Measurements from ENCODE around the gene POPDC2.

The POPDC2 gene

DNA sequence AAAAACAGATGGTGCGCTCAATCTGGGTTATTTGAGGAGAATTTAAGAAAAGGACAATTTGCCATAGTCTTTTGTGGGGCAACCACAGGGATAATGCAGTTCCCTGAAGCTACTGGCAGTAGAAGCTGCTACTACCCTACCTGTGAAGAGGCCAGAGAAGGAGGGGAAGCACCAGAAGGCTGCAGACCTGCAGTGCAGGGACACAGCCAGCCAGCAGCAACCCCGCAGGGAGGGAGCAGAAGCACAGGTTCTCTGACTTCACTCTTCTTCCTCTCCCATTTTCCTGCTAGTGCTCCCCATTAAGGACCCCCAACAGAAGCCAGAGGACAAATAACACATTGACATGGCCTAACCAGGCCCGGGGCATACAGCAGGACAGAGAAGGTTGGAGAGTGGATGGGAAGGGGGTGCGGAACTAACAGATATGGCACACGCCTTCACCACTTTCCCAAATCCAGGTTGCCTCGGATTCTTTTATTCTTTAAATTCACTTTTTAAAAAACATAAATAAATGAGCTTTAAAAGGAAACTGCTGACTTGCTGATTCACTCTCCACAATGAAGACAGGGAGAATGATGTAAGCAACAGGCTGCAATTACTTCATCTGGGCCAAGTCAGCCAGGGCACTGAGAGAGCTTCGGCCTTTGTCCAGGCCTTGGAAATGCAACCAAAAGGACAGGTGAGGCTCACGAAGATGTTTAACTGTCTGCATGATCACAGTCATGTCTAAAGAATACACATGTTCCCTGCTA, 30.1 kb downstream of the POPDC2 start:
- Histone ChIP-seq H3K9me3 (ENCODE audit: low read length) (no peaks in the 10 kb centered on the region), H3K9ac (ENCODE audit: low read length) (no peak overlapping the region), H3K4me2 (ENCODE audit: low read length) (no peak overlapping the region), H3K79me2 (ENCODE audit: insufficient read depth, low read length) (no peaks in the 10 kb centered on the region), H3K4me1 (ENCODE audit: insufficient read depth, low read length, severe bottlenecking) (no peaks in the 10 kb centered on the region), H3K9me2 (ENCODE audit: low read depth, low read length) (no peaks in the 10 kb centered on the region), H4K20me1 (ENCODE audit: insufficient read depth, low read length) (no peaks in the 10 kb centered on the region), H2AFZ (ENCODE audit: low read length) (no peak overlapping the region), H3K4me3 (ENCODE audit: low read depth, low read length, poor library complexity, severe bottlenecking) (no peak overlapping the region), H3K27me3 (ENCODE audit: insufficient read depth, low read length) (0 out of 2 replicates have a peak, but pooled peaks cover 7% of the 10 kb centered on the region), H3K27ac (ENCODE audit: low read depth, low read length, poor library complexity, severe bottlenecking) (no peak overlapping the region), H3K36me3 (ENCODE audit: insufficient read depth, low read length) (no peaks in the 10 kb centered on the region), H3F3A (ENCODE audit: insufficient read depth, low read length) (no peaks in the 10 kb centered on the region)
- TF ChIP-seq, protein P1, sequence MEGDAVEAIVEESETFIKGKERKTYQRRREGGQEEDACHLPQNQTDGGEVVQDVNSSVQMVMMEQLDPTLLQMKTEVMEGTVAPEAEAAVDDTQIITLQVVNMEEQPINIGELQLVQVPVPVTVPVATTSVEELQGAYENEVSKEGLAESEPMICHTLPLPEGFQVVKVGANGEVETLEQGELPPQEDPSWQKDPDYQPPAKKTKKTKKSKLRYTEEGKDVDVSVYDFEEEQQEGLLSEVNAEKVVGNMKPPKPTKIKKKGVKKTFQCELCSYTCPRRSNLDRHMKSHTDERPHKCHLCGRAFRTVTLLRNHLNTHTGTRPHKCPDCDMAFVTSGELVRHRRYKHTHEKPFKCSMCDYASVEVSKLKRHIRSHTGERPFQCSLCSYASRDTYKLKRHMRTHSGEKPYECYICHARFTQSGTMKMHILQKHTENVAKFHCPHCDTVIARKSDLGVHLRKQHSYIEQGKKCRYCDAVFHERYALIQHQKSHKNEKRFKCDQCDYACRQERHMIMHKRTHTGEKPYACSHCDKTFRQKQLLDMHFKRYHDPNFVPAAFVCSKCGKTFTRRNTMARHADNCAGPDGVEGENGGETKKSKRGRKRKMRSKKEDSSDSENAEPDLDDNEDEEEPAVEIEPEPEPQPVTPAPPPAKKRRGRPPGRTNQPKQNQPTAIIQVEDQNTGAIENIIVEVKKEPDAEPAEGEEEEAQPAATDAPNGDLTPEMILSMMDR (IDR thresholded peaks at IDR 0.05; ENCODE audit: low read length): no peak
- TF ChIP-seq EZH2 (IDR thresholded peaks at IDR 0.05; ENCODE audit: borderline replicate concordance, low read length): no peak

DNA sequence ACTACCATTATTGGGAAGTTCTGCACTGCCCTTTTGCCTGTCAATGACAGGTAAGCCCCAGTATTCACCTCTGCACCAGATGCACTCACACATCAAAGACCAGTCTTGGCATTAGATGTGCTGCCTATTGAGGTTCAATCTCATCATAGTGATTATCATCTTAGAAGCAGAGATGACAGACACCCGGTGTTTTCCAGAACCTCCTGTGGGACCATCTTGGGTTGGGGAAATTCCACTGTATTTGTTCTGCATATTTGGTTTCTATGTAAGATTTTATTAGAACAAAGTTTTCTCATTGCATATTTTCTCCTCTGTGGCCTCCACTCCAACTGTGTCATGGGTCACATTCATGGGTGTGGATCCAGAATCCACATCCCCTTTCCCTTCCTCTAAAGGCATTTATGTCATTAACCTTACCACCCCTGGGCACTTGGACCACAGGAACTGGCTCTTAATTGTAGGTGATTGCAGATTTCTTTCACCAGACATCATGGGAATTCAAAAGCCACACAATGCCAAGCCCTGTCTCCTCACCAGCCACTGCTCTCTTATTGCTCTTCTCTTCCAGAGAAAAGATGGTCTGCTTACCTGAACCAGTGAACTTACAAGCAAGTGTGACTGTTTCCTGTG, 31.5 kb downstream of the POPDC2 start:
- H3K9ac ChIP-seq (ENCODE audit: low read length): no peak overlapping the region
- H3K4me1 ChIP-seq (ENCODE audit: insufficient read depth, low read length, severe bottlenecking): no peaks in the 10 kb centered on the region
- no peaks in the 10 kb centered on the region for H4K20me1 ChIP-seq (ENCODE audit: insufficient read depth, low read length)
- H2AFZ ChIP-seq (ENCODE audit: low read length): no peak overlapping the region
- no peak overlapping the region for H3K4me3 ChIP-seq (ENCODE audit: low read depth, low read length, poor library complexity, severe bottlenecking)
- H3K27ac ChIP-seq (ENCODE audit: low read depth, low read length, poor library complexity, severe bottlenecking): no peak overlapping the region
- no peaks in the 10 kb centered on the region for H3K79me2 ChIP-seq (ENCODE audit: insufficient read depth, low read length)
- no peaks in the 10 kb centered on the region for H3K9me2 ChIP-seq (ENCODE audit: low read depth, low read length)
- H3K9me3 ChIP-seq (ENCODE audit: low read length): no peaks in the 10 kb centered on the region
- no peak overlapping the region for H3K4me2 ChIP-seq (ENCODE audit: low read length)
- H3K27me3 ChIP-seq (ENCODE audit: insufficient read depth, low read length): 0 out of 2 replicates have a peak, but pooled peaks cover 7% of the 10 kb centered on the region
- H3K36me3 ChIP-seq (ENCODE audit: insufficient read depth, low read length): no peaks in the 10 kb centered on the region
- TF ChIP-seq, protein P1 (IDR thresholded peaks at IDR 0.05; ENCODE audit: low read length): no peak
- TF ChIP-seq EZH2 (IDR thresholded peaks at IDR 0.05; ENCODE audit: borderline replicate concordance, low read length): no peak
- no peaks in the 10 kb centered on the region for H3F3A ChIP-seq (ENCODE audit: insufficient read depth, low read length)

DNA sequence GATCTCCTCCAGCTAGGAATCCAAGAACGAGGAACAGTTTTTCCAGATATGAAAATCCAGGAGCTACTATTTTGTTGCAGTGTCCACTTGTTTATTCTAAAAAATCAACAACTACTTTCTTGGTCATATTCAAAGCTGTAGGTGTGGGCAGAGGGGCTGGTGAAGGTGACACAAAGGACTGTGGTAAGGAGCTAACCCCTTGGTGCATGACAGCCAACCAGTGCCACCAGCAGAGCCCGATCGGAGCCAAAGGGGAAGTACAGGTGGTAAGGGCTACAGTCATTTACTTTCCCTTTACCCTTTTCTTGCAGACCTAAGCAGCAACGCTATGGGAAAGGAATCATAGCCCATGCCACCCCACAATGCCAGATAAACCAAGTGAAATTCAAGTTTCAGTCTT, 32.0 kb downstream of the POPDC2 start:
- Histone ChIP-seq H4K20me1 (ENCODE audit: insufficient read depth, low read length) (no peaks in the 10 kb centered on the region), H2AFZ (ENCODE audit: low read length) (no peak overlapping the region), H3K9ac (ENCODE audit: low read length) (no peak overlapping the region), H3K36me3 (ENCODE audit: insufficient read depth, low read length) (no peaks in the 10 kb centered on the region), H3F3A (ENCODE audit: insufficient read depth, low read length) (no peaks in the 10 kb centered on the region), H3K27ac (ENCODE audit: low read depth, low read length, poor library complexity, severe bottlenecking) (no peak overlapping the region), H3K27me3 (ENCODE audit: insufficient read depth, low read length) (0 out of 2 replicates have a peak, but pooled peaks cover 7% of the 10 kb centered on the region), H3K4me2 (ENCODE audit: low read length) (no peak overlapping the region), H3K4me1 (ENCODE audit: insufficient read depth, low read length, severe bottlenecking) (no peaks in the 10 kb centered on the region), H3K4me3 (ENCODE audit: low read depth, low read length, poor library complexity, severe bottlenecking) (no peak overlapping the region), H3K9me2 (ENCODE audit: low read depth, low read length) (no peaks in the 10 kb centered on the region), H3K9me3 (ENCODE audit: low read length) (no peaks in the 10 kb centered on the region), H3K79me2 (ENCODE audit: insufficient read depth, low read length) (no peaks in the 10 kb centered on the region)
- TF ChIP-seq, protein P1 (IDR thresholded peaks at IDR 0.05; ENCODE audit: low read length): no peak
- no peak for TF ChIP-seq EZH2 (IDR thresholded peaks at IDR 0.05; ENCODE audit: borderline replicate concordance, low read length)

Measured in OCI-LY1 (cell line).